K562 treated with DMSO at 1 percent for 24 hours (cell line): Measurements from ENCODE around the gene UNC119B. TPM values are rescaled to one million over a fixed set of nuclear protein-coding genes. Genes with fewer than 3 reads are reported as not detected.

Experiments
- total RNA-seq: library from RNA; unstranded; fragments of 300-600 nt; gene quantifications from 2 replicates; pipeline ENCODE4 v1.2.3, GENCODE V29; 2022; ENCODE audit warnings: low read depth; ENCODE audit not compliant: insufficient read depth

UNC119B gene
- 24.3 and 30.0 TPM in 2 replicates for total RNA-seq

DNA sequence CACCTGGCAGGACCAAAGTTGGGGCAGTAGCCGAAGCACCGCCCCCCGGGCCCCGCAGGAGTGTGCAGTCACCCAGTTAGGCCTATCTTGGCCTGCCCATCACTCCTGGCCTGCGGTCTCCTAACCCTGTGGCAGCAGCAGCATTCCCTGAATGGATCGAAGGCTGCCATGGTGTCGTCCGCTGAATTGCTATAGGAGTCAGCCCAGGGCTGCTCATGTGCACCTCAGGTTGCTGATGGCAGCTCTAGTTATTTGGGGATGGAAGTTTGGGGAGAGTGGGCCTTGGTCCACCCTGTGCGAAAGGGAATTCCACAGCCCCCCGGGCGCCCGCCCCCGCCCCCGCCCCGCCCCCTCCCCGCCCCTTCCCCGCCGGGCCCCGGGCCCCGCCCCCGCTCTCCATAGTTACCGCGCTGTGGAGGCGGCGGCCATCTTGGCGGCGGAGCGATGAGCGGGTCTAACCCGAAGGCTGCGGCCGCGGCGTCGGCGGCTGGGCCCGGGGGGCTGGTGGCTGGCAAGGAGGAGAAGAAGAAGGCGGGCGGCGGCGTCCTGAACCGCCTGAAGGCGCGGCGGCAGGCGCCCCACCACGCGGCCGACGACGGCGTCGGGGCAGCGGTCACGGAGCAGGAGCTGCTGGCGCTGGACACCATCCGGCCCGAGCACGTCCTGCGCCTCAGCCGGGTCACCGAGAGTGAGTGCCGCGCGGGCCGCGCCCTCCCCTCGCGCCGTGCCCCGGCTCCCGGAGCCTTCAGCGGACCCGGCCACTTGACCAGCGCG, at the start of gene UNC119B:
Gene UNC119B, plus strand, starts transcription at position 428 of the 774 bp plus-strand sequence. Its CDS starts 17 bp downstream, at position 445.

DNA sequence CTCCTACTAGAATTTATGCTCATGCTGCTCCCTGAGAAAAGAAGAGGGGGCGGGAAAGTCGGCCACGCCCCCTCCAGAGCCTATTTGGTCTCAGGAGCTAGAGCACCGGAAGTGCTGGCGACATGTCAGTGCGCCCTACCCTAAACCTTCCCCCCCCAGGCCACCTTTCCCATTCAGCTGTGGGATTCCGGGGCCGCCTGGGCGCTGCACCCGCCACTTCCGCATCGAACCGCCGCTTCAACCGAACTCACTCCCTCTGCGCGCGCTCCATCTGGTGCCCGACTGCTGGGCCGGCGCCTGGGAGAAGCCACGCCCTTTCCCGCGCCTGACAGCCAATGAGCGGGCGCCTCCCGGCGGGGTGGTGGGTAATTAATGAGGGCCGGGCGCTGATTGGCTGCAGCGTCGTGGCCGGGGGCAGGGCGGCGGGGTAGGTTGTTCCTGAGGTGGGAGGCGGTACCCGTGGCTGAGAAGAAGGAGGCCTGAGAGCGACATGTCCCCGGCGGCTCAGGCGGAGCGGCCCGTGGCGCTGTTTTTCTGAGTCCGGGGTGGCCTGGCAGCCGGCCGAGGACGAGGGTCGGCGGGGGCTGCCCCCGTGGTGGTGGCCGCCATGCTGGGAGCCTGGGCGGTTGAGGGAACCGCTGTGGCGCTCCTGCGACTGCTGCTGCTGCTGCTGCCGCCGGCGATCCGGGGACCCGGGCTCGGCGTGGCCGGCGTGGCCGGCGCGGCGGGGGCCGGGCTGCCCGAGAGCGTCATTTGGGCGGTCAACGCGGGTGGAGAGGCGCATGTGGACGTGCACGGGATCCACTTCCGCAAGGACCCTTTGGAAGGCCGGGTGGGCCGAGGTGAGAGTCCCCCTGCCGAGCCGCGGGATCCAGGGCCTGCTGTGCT, 23.3 kb upstream of the UNC119B start, which contains the start of gene MLEC:
Gene MLEC, plus strand, starts transcription at position 460 of the 888 bp plus-strand sequence. Its CDS starts 148 bp downstream, at position 608.

DNA sequence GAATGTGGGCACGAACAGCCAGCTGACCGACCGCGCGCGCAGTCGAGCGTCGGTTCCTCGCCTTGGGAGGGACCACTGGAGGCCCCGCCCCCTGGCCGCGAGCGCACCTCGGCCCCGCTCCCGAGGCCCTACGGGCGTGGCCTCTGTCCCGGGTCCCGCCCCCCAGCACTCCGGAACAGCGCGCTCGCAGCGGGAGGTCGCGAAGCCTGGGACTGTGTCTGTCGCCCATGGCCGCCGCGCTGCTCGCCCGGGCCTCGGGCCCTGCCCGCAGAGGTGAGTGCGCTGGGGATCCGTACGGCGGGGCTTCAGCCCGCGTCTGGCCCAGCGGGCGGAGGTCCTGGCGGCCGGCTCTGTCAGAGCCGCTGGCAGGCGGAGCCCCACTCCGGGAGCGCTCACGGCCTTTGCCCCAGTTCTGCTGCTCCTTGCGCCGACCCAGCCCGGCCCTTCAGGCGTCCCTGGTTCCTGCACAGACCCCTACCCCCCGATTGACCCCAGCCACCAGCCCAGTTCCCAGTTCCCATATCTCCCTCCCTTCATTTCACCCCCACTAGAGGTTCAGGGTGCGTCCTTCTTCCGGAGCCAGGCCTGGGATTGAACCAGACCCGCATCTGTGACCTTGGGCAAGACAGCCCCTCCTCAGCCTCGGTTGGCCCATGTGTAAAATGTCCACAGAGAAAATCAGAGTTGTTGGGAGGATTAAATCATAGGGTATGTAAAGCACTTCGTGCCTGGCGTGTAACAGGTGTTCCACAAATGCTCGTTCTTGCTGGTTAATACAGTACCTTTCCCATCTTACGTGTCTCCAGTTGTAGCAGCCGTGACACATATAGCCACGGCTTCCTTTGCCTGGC, 15.6 kb downstream of the UNC119B start, which contains the start of gene ACADS:
Gene ACADS, plus strand, starts transcription at position 168 of the 851 bp plus-strand sequence. Its CDS starts 60 bp downstream, at position 228.

Other genes with a start within 250 kb of the UNC119B start
- gene SRSF9, start 240.7 kb upstream of the UNC119B start, total RNA-seq, result 235 and 238 TPM in 2 replicates
- gene DYNLL1, start 214.3 kb upstream of the UNC119B start, total RNA-seq, result 501 and 505 TPM in 2 replicates
- 30.7 and 32.5 TPM in 2 replicates for gene COQ5, start 181.3 kb upstream of the UNC119B start, total RNA-seq
- gene RNF10, start 176.1 kb upstream of the UNC119B start, total RNA-seq, result 127 and 132 TPM in 2 replicates
- 69.6 and 73.0 TPM in 2 replicates for gene POP5, start 129.1 kb upstream of the UNC119B start, total RNA-seq
- gene CABP1, start 69.8 kb upstream of the UNC119B start, total RNA-seq, result not detected in 2 replicates
- gene MLEC, start 23.3 kb upstream of the UNC119B start, total RNA-seq, result 40.3 and 44.5 TPM in 2 replicates
- 38.3 and 41.2 TPM in 2 replicates for gene ACADS, start 15.4 kb downstream of the UNC119B start, total RNA-seq
- gene SPPL3, start 193.9 kb downstream of the UNC119B start, total RNA-seq, result 18.9 and 25.5 TPM in 2 replicates